Gastroesophageal sphincter (tissue), 3 donors: ENCODE results near the gene CDH23.

Experiments used
- POLR2A ChIP-seq, 2 donors: fragments of 450-650 bp; IDR thresholded peaks; one replicate each; pipeline ENCODE4 v1.6.1; 2017; ENCODE audit warnings: antibody characterized with exemption in 2 of 2, mild to moderate bottlenecking in 2 of 2, moderate library complexity in 1 of 2
- TF ChIP-seq, protein P1 (sequence below), 4 experiments: fragments of 200-600 bp in 2 of 4; fragments of 450-650 bp in 2 of 4; sonication (generic) in 1 of 4; IDR thresholded peaks; one replicate each; pipeline ENCODE4 v1.5.1; 2017 to 2019; ENCODE audit warnings: antibody characterized with exemption in 4 of 4, mild to moderate bottlenecking in 2 of 4, moderate library complexity in 2 of 4

DNA sequence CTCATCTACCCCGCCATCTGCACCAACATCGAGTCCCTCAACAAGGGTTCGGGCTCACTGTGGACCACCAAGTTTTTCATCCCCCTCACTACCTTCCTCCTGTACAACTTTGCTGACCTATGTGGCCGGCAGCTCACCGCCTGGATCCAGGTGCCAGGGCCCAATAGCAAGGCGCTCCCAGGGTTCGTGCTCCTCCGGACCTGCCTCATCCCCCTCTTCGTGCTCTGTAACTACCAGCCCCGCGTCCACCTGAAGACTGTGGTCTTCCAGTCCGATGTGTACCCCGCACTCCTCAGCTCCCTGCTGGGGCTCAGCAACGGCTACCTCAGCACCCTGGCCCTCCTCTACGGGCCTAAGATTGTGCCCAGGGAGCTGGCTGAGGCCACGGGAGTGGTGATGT is 34.6 kb upstream of the CDH23 start:
- TF ChIP-seq, protein P1, sequence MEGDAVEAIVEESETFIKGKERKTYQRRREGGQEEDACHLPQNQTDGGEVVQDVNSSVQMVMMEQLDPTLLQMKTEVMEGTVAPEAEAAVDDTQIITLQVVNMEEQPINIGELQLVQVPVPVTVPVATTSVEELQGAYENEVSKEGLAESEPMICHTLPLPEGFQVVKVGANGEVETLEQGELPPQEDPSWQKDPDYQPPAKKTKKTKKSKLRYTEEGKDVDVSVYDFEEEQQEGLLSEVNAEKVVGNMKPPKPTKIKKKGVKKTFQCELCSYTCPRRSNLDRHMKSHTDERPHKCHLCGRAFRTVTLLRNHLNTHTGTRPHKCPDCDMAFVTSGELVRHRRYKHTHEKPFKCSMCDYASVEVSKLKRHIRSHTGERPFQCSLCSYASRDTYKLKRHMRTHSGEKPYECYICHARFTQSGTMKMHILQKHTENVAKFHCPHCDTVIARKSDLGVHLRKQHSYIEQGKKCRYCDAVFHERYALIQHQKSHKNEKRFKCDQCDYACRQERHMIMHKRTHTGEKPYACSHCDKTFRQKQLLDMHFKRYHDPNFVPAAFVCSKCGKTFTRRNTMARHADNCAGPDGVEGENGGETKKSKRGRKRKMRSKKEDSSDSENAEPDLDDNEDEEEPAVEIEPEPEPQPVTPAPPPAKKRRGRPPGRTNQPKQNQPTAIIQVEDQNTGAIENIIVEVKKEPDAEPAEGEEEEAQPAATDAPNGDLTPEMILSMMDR (IDR thresholded peaks at IDR 0.05): no peak
- no peak for TF ChIP-seq POLR2A (IDR thresholded peaks at IDR 0.05)
